GM10266 (cell line): ENCODE results near the gene DAB1.

Experiments
- DNase-seq: peaks from one replicate; pipeline ENCODE4 v3.0.0; 2012; ENCODE audit errors: extremely low spot score
- CTCF ChIP-seq: IDR thresholded peaks from 2 replicates; pipeline ENCODE4 v1.5.1; 2012; ENCODE audit warnings: mild to moderate bottlenecking, low read depth; ENCODE audit not compliant: control insufficient read depth, insufficient read depth; ENCODE audit errors: missing control alignments

The DAB1 gene

GRCh38 chr1:57046462-57046861, 377.4 kb downstream of the DAB1 start:
- DNase-seq = no peak
- TF ChIP-seq CTCF = no peak

- TF ChIP-seq CTCF = no peak
- DNase-seq = no peak
Measured at GRCh38 chr1:57041901-57042300, 382.0 kb downstream of the DAB1 start.

DNA sequence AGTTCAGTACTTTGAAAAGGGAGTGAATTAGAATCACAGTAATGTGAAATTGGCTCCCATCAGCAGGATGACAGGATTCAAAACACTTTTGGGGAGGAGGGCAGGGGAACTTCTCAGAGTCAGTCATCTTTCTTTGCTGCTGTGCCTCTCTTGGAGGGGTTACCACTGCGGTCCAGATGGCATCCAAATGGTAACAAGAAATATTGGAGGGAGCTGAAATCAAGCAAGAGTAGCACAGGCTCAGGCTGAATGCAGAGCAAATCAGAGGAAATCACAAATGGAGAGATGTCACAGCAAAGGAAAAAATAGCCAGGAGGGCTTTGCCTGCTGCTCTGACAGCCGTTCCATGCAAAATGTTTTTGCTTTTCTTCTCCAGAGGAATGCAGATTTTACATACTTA, 383.0 kb downstream of the DAB1 start:
- DNase-seq = no peak
- no peak for TF ChIP-seq CTCF

- no peak for TF ChIP-seq CTCF
- no peak for DNase-seq
Measured at GRCh38 chr1:57036641-57037579, 386.9 kb downstream of the DAB1 start.

DNA sequence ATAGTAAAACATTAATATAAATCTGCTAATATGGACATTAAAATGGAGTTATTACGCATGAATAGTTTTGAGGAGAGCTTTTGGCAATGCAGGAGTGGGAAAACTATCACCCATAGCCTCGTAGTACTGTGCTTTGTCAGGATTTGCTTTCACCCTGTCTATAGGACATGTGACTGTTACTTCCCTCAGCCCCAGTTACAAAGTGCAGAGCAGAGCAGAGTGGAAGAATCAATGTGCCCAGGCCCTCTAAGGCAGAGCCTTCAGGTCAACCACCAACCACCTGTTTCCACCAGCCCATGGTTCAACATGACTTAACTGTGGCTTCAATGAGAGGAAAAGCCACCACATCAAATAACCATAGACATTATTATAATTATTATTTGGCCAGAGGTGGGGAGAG, 389.1 kb downstream of the DAB1 start:
- no peak for DNase-seq
- no peak for TF ChIP-seq CTCF

GRCh38 chr1:57033222-57034001, 390.4 kb downstream of the DAB1 start:
- DNase-seq = no peak
- TF ChIP-seq CTCF = no peak
